K562 (cell line): Measurements from ENCODE around the gene SLC1A2.

Experiments used
- CTCF ChIP-seq, 3 experiments: IDR thresholded peaks in 2 of 3; conservative IDR thresholded peaks in 1 of 3; 2 replicates each; pipeline ENCODE4 v1.5.1; 2011 to 2012; ENCODE audit warnings: low read length in 3 of 3, mild to moderate bottlenecking in 3 of 3, control low read depth in 2 of 3, improper control_type of control experiment in 1 of 3, inconsistent platforms in 1 of 3, low read depth in 1 of 3, mixed read lengths in 1 of 3, moderate library complexity in 1 of 3; ENCODE audit not compliant: insufficient read depth in 2 of 3
- IRF9 ChIP-seq: fragments of 450-650 bp; IDR thresholded peaks from 2 replicates; pipeline ENCODE4 v1.6.1; 2016; ENCODE audit warnings: missing biosample characterization, missing genetic modification characterization
- MEF2D ChIP-seq: conservative IDR thresholded peaks from 2 replicates; pipeline ENCODE4 v1.6.1; 2016; ENCODE audit warnings: low read depth, missing genetic modification characterization, missing compliant biosample characterization
- MTA2 ChIP-seq: fragments of 450-650 bp; IDR thresholded peaks from 2 replicates; pipeline ENCODE4 v1.6.1; 2016; ENCODE audit warnings: low read depth
- SMARCA5 ChIP-seq: fragments of 450-650 bp; IDR thresholded peaks from 2 replicates; pipeline ENCODE4 v1.6.1; 2016

- TF ChIP-seq CTCF (IDR thresholded peaks at IDR 0.05 in 2 of 3, conservative IDR thresholded peaks at IDR 0.05 in 1 of 3; ENCODE audit: insufficient read depth in 2 of 3, low read depth in 1 of 3, low read length in 3 of 3) = no peak
- TF ChIP-seq IRF9 (tag) = no peak
- no peak for TF ChIP-seq MEF2D
- no peak for TF ChIP-seq SMARCA5
- no peak for TF ChIP-seq MTA2
Measured at GRCh38 chr11:35307221-35307621, 112.1 kb downstream of the SLC1A2 start.
